ENCODE measurements around the gene OSBP2. TPM values are rescaled to one million over a fixed set of nuclear protein-coding genes. Genes with fewer than 3 reads are reported as not detected.

The OSBP2 gene
- total and polyA plus RNA-seq, 10 of the 15 experiments (the other 5 are each of a cell fraction or from before 2014, with no cell fraction given): 0.11 to 7.7 (median 3.6) TPM

- no peaks in the 10 kb centered on the region for H3K79me2 ChIP-seq (ENCODE audit: control insufficient read depth, insufficient read depth, low read length)
- POLR2A ChIA-PET: interaction anchor here (0.6 kb wide), 1 partner anchor 308 kb away, joined by 3 read pairs; no protein-coding TSS in a partner anchor
- no peaks in the 10 kb centered on the region for H3K27me3 ChIP-seq (replicated peaks in 1 of 2; ENCODE audit: control insufficient read depth in 2 of 2, insufficient read depth in 2 of 2, low read length in 1 of 2)
- H3K4me3 ChIP-seq: no peak overlapping the region
- ATAC-seq (peak; percentile 100), DNase-seq (ENCODE audit: low read depth, low spot score) (no peak), FAIRE-seq (no peak)
- CTCF ChIA-PET: interaction anchor here (0.9 to 2.3 kb wide), 5 partner anchors 12 to 106 kb away, joined by 3 to 15 read pairs (median 3); partner anchors contain the start of genes DUSP18 and SLC35E4
- H3K9ac ChIP-seq (ENCODE audit: control insufficient read depth, insufficient read depth, low read length): no peak overlapping the region
- WGBS (ENCODE audit: insufficient coverage, insufficient replicate concordance, low lambda C conversion rate, missing lambda C conversion rate): 0% methylated on average over 7 of the region's 7 CpGs
- peaks cover 8% of the 10 kb centered on the region for H3K4me1 ChIP-seq (ENCODE audit: control insufficient read depth, insufficient read depth, low read length)
- SMC1A ChIA-PET (ENCODE audit: uncharacterized antibody, unreplicated experiment): interaction anchor here (0.7 to 1.9 kb wide), 4 partner anchors 14 to 106 kb away, joined by 3 to 8 read pairs (median 4); partner anchors contain the start of genes SLC35E4 and TCN2
- H3K9me3 ChIP-seq (replicated peaks; ENCODE audit: control insufficient read depth, insufficient read depth, low read length): no peaks in the 10 kb centered on the region
- no peaks in the 10 kb centered on the region; a peak in 2 of 4 replicates for H3K36me3 ChIP-seq (ENCODE audit: control insufficient read depth in 2 of 2, insufficient read depth in 2 of 2, low read length in 1 of 2)
- in situ Hi-C loops (cut with MboI): loop anchor here (25.0 kb wide), 1 partner anchor 263 kb away; no protein-coding TSS in a partner anchor
- H3K4me2 ChIP-seq (ENCODE audit: control insufficient read depth, insufficient read depth): no peak overlapping the region
- peak overlapping the region; percentile 65 for H2AFZ ChIP-seq (ENCODE audit: control insufficient read depth, low read depth, low read length)
- no TSS peak for BruUV-seq (replicated peaks)
- no peaks in the 10 kb centered on the region for H4K20me1 ChIP-seq (ENCODE audit: control insufficient read depth, insufficient read depth)
- H3K27ac ChIP-seq (ENCODE audit: control insufficient read depth, insufficient read depth): peak overlapping the region; percentile 28; the same call in 1 of the 2 replicates
- intact Hi-C loops (cut with micrococcal nuclease; ENCODE audit: unreplicated experiment): no loop called here
- RAD21 ChIA-PET (ENCODE audit: unreplicated experiment): interaction anchor here (1.0 to 2.3 kb wide), 3 partner anchors 11 to 14 kb away, joined by 3 to 12 read pairs (median 5); partner anchors contain the start of gene SLC35E4
- TF ChIP-seq RUNX3 (IDR thresholded peaks at IDR 0.05; ENCODE audit: low read length) (peak; percentile 10; the same call in 1 of the 2 replicates), POLR2A (IDR thresholded peaks at IDR 0.05; ENCODE audit: low read depth, low read length) (peak; percentile 55; the same call in 1 of the 2 replicates), NR2C1 (IDR thresholded peaks at IDR 0.05) (no peak), BCL3 (IDR thresholded peaks at IDR 0.05; ENCODE audit: borderline replicate concordance, insufficient read depth, low read depth, low read length, poor library complexity, severe bottlenecking) (peak; percentile 9), EED (IDR thresholded peaks at IDR 0.05; ENCODE audit: low read depth) (peak; percentile 56; the same call in 1 of the 2 replicates), SPI1 (IDR thresholded peaks at IDR 0.05; ENCODE audit: borderline replicate concordance, insufficient read depth, low read depth, low read length) (peak; percentile 84), REST (IDR thresholded peaks at IDR 0.05; ENCODE audit: low read depth, low read length) (no peak), IKZF2 (IDR thresholded peaks at IDR 0.05) (peak in 1 of 2 experiments; percentile 20; a peak in 1 of 4 replicates), SIN3A (IDR thresholded peaks at IDR 0.05; ENCODE audit: low read depth, low read length) (no peak), JUNB (IDR thresholded peaks at IDR 0.05) (peak; percentile 35; the same call in 1 of the 2 replicates), EGR1 (IDR thresholded peaks at IDR 0.05; ENCODE audit: borderline replicate concordance in 1 of 2, low read depth in 2 of 2, low read length in 2 of 2) (peak in 1 of 2 experiments; percentile 35; a peak in 1 of 3 replicates), DPF2 (IDR thresholded peaks at IDR 0.05) (0 out of 2 replicates have a peak, but pooled peaks have one; percentile 53), ATF7 (IDR thresholded peaks at IDR 0.05; ENCODE audit: low read depth) (peak; percentile 27; the same call in 1 of the 2 replicates), IKZF1 (conservative IDR thresholded peaks at IDR 0.05) (peak; percentile 57), ZNF217 (IDR thresholded peaks at IDR 0.05) (no peak), CTCF (IDR thresholded peaks at IDR 0.05 in 2 of 3, conservative IDR thresholded peaks at IDR 0.05 in 1 of 3; ENCODE audit: control insufficient read depth in 2 of 3, extremely low read depth in 1 of 3, insufficient read depth in 1 of 3, low read depth in 3 of 3, low read length in 3 of 3) (peak in 1 of 3 experiments; percentile 16; a peak in 1 of 6 replicates), MEF2A (IDR thresholded peaks at IDR 0.05; ENCODE audit: insufficient read depth, low read depth, low read length) (no peak)
Measured at GRCh38 chr22:30649430-30650007, 45.2 kb upstream of the OSBP2 start.
